GM23248 (cell line): ENCODE results near the gene INHBE. TPM values are rescaled to one million over a fixed set of nuclear protein-coding genes. Genes with fewer than 3 reads are reported as not detected.

Experiments
- DNase-seq: peaks from one replicate; pipeline ENCODE4 v3.0.0-alpha.2; 2015
- H2AFZ ChIP-seq: fragments of 200-600 bp; sonication (generic); 2 replicates; pipeline ENCODE4 v1.6.1; 2016; ENCODE audit warnings: antibody characterized with exemption
- H3F3A ChIP-seq: fragments of 200-600 bp; sonication (generic); 2 replicates; pipeline ENCODE4 v1.6.1; 2016; ENCODE audit warnings: mild to moderate bottlenecking, antibody characterized with exemption, mixed run types; ENCODE audit not compliant: insufficient read depth
- H3K27ac ChIP-seq: fragments of 200-600 bp; sonication (generic); 2 replicates; pipeline ENCODE4 v1.5.1; 2016; ENCODE audit warnings: mild to moderate bottlenecking
- H3K27me3 ChIP-seq: fragments of 200-600 bp; sonication (generic); replicated peaks from 2 replicates; pipeline ENCODE4 v1.6.1; 2016; ENCODE audit warnings: mild to moderate bottlenecking; ENCODE audit not compliant: insufficient read depth
- H3K36me3 ChIP-seq: fragments of 200-600 bp; sonication (generic); 2 replicates; pipeline ENCODE4 v1.6.1; 2016; ENCODE audit warnings: low read depth, mild to moderate bottlenecking
- H3K4me1 ChIP-seq: fragments of 200-600 bp; sonication (generic); 2 replicates; pipeline ENCODE4 v1.6.1; 2016; ENCODE audit warnings: mild to moderate bottlenecking; ENCODE audit not compliant: insufficient read depth
- H3K4me2 ChIP-seq: fragments of 200-600 bp; sonication (generic); one replicate; pipeline ENCODE4 v1.6.1; 2016; ENCODE audit warnings: mild to moderate bottlenecking; ENCODE audit not compliant: unreplicated experiment
- H3K4me3 ChIP-seq: fragments of 200-600 bp; sonication (generic); 2 replicates; pipeline ENCODE4 v1.5.1; 2016; ENCODE audit warnings: mild to moderate bottlenecking
- H3K79me2 ChIP-seq: fragments of 200-600 bp; sonication (generic); 2 replicates; pipeline ENCODE4 v1.6.1; 2016; ENCODE audit warnings: mild to moderate bottlenecking; ENCODE audit not compliant: insufficient read depth
- H3K9ac ChIP-seq: fragments of 200-600 bp; sonication (generic); 2 replicates; pipeline ENCODE4 v1.6.1; 2016; ENCODE audit warnings: mild to moderate bottlenecking
- H3K9me2 ChIP-seq: fragments of 200-600 bp; sonication (generic); 2 replicates; pipeline ENCODE4 v1.6.1; 2016; ENCODE audit warnings: mixed run types, mild to moderate bottlenecking, moderate library complexity; ENCODE audit not compliant: insufficient read depth
- H3K9me3 ChIP-seq: fragments of 200-600 bp; sonication (generic); one replicate; pipeline ENCODE4 v1.6.1; 2017; ENCODE audit warnings: low read depth
- H4K20me1 ChIP-seq: fragments of 200-600 bp; sonication (generic); 2 replicates; pipeline ENCODE4 v1.6.0; 2016; ENCODE audit not compliant: insufficient read depth
- EZH2 ChIP-seq: fragments of 200-600 bp; sonication (generic); IDR thresholded peaks from 2 replicates; pipeline ENCODE4 v1.6.1; 2018; ENCODE audit warnings: antibody characterized with exemption, mild to moderate bottlenecking; ENCODE audit not compliant: insufficient read depth, poor library complexity, severe bottlenecking
- EZH2phosphoT487 ChIP-seq: fragments of 200-600 bp; sonication (generic); IDR thresholded peaks from 2 replicates; pipeline ENCODE4 v1.6.1; 2018; ENCODE audit warnings: antibody characterized with exemption, moderate library complexity, mild to moderate bottlenecking, low read depth; ENCODE audit not compliant: insufficient read depth
- WGBS, 2 experiments: methylation state at CpG; one replicate each; pipeline ENCODE4 v1.1.6; 2015 to 2017; ENCODE audit warnings: low lambda C conversion rate in 2 of 2, low coverage in 1 of 2; ENCODE audit errors: missing lambda C conversion rate in 2 of 2; 5-methylcytosine and 5-hydroxymethylcytosine counted together
- in situ Hi-C: fragments of 300-500 bp; cut with MboI; formaldehyde crosslinking; loops from 2 replicates; pipeline ENCODE4 v1.15.0; 2020
- polyA plus RNA-seq: library from polyadenylated mRNA; unstranded; fragments of >200 nt; fragmentation: Nextera tagmentation; extraction: Ambion mirVana; gene quantifications from 2 replicates; pipeline ENCODE4 v1.2.1, GENCODE V29; 2016
- total RNA-seq: library from RNA; depleted of rRNA; stranded (reverse); fragments of >200 nt; shearing (Covaris generic); gene quantifications from 2 replicates; pipeline ENCODE4 v1.2.3, GENCODE V29; 2014

INHBE gene
- total and polyA plus RNA-seq, 2 experiments from 2014 or later = 0.24 to 0.65 TPM

GRCh38 chr12:57479376-57480115 is 24.4 kb downstream of the INHBE start, which contains the start of gene ARHGAP9:
TSS of gene ARHGAP9 (minus strand) at chr12:57479866. CDS start at chr12:57479406, 460 bp downstream.
- H3K9ac ChIP-seq = no peak within 1 kb of the TSS
- no peak within 1 kb of the TSS for H2AFZ ChIP-seq
- no peak for DNase-seq
- H4K20me1 ChIP-seq = no peaks in the 10 kb centered on the region
- 68 to 72% methylated on average over 6 of the region's 6 CpGs for WGBS, 2 experiments
- in situ Hi-C loops = no loop called here
- H3F3A ChIP-seq = peaks cover 8% of the 10 kb centered on the region
- H3K27ac ChIP-seq = no peak within 1 kb of the TSS
- no peaks in the 10 kb centered on the region for H3K36me3 ChIP-seq
- H3K79me2 ChIP-seq = no peaks in the 10 kb centered on the region
- no peaks in the 10 kb centered on the region for H3K9me2 ChIP-seq
- 0 out of 2 replicates have a peak, but pooled peaks cover 7% of the 10 kb centered on the region for H3K4me1 ChIP-seq
- TF ChIP-seq EZH2phosphoT487 = no peak
- no peaks in the 10 kb centered on the region for H3K9me3 ChIP-seq
- H3K4me2 ChIP-seq = no peak within 1 kb of the TSS
- peaks cover 34% of the 10 kb centered on the region for H3K27me3 ChIP-seq
- no peak within 1 kb of the TSS for H3K4me3 ChIP-seq

- H3K9me2 ChIP-seq = no peaks in the 10 kb centered on the region
- H3K4me1 ChIP-seq = 0 out of 2 replicates have a peak, but pooled peaks cover 7% of the 10 kb centered on the region
- TF ChIP-seq EZH2phosphoT487 (no peak), EZH2 (no peak)
- no peak overlapping the region for H2AFZ ChIP-seq
- peaks cover 12% of the 10 kb centered on the region for H3K27me3 ChIP-seq
- H3K4me3 ChIP-seq = no peak overlapping the region
- H3K79me2 ChIP-seq = no peaks in the 10 kb centered on the region
- no peak overlapping the region for H3K27ac ChIP-seq
- peaks cover 8% of the 10 kb centered on the region for H3F3A ChIP-seq
- no peak overlapping the region for H3K9ac ChIP-seq
- H3K4me2 ChIP-seq = no peak overlapping the region
- H3K9me3 ChIP-seq = no peaks in the 10 kb centered on the region
- no peak for DNase-seq
- H4K20me1 ChIP-seq = no peaks in the 10 kb centered on the region
- H3K36me3 ChIP-seq = no peaks in the 10 kb centered on the region
- 11 to 17% methylated on average over 1 of the region's 1 CpG for WGBS, 2 experiments
- in situ Hi-C loops = no loop called here
Measured at GRCh38 chr12:57481671-57482070, 26.6 kb downstream of the INHBE start.

GRCh38 chr12:57483466-57483865 is 28.4 kb downstream of the INHBE start:
- peak; percentile 46 for DNase-seq
- Histone ChIP-seq H3F3A (peaks cover 8% of the 10 kb centered on the region), H3K4me2 (peak overlapping the region; percentile 27)

GRCh38 chr12:57485695-57486094 is 30.6 kb downstream of the INHBE start:
- Histone ChIP-seq H3K4me3 (no peak overlapping the region), H3K36me3 (peaks cover 18% of the 10 kb centered on the region), H3K9me2 (no peaks in the 10 kb centered on the region), H3K9me3 (no peaks in the 10 kb centered on the region), H3F3A (peaks cover 11% of the 10 kb centered on the region), H2AFZ (no peak overlapping the region), H3K27me3 (peaks cover 3% of the 10 kb centered on the region; the same call in 1 of the 2 replicates), H3K4me2 (no peak overlapping the region), H3K79me2 (peaks cover 30% of the 10 kb centered on the region), H3K4me1 (peaks cover 11% of the 10 kb centered on the region), H4K20me1 (no peaks in the 10 kb centered on the region), H3K27ac (no peak overlapping the region), H3K9ac (no peak overlapping the region)
- in situ Hi-C loops = no loop called here
- no peak for DNase-seq
- TF ChIP-seq EZH2phosphoT487 (no peak), EZH2 (no peak)

More at GRCh38 chr12:57483466-57483865, 28.4 kb downstream of the INHBE start:
- H3K27ac ChIP-seq = no peak overlapping the region
- in situ Hi-C loops = no loop called here
- no peaks in the 10 kb centered on the region for H3K9me3 ChIP-seq
- H4K20me1 ChIP-seq = no peaks in the 10 kb centered on the region
- H3K27me3 ChIP-seq = peaks cover 11% of the 10 kb centered on the region
- H3K4me1 ChIP-seq = 0 out of 2 replicates have a peak, but pooled peaks cover 7% of the 10 kb centered on the region
- no peaks in the 10 kb centered on the region for H3K9me2 ChIP-seq
- peak overlapping the region; percentile 13; the same call in 1 of the 2 replicates for H3K9ac ChIP-seq
- H3K4me3 ChIP-seq = no peak overlapping the region
- peaks cover 8% of the 10 kb centered on the region for H3K79me2 ChIP-seq
- WGBS, 2 experiments = 30 to 33% methylated on average over 5 of the region's 5 CpGs
- H3K36me3 ChIP-seq = no peaks in the 10 kb centered on the region
- H2AFZ ChIP-seq = peak overlapping the region; percentile 29; the same call in 1 of the 2 replicates
- TF ChIP-seq EZH2 = no peak
- no peak for TF ChIP-seq EZH2phosphoT487
